Urinary bladder (tissue), 4 donors: ENCODE results near the gene GCNA. TPM values are rescaled to one million over a fixed set of nuclear protein-coding genes. Genes with fewer than 3 reads are reported as not detected.

Experiments used
- DNase-seq: peaks from one replicate; pipeline ENCODE4 v3.0.0-alpha.2; 2015; ENCODE audit errors: extremely low spot score
- H3K27ac ChIP-seq: one replicate; pipeline ENCODE4 v1.5.1; 2013; ENCODE audit warnings: low read depth, mild to moderate bottlenecking, moderate library complexity
- H3K36me3 ChIP-seq: one replicate; pipeline ENCODE4 v1.6.1; 2013; ENCODE audit warnings: mild to moderate bottlenecking, moderate library complexity; ENCODE audit not compliant: insufficient read depth
- H3K4me1 ChIP-seq: one replicate; pipeline ENCODE4 v1.6.1; 2013; ENCODE audit warnings: mild to moderate bottlenecking, moderate library complexity; ENCODE audit not compliant: insufficient read depth
- H3K4me3 ChIP-seq: one replicate; pipeline ENCODE4 v1.5.1; 2013; ENCODE audit warnings: low read depth, low read length
- whole genome bisulfite sequencing: extraction: QIAGEN DNeasy Blood & Tissue Kit; methylation state at CpG from one replicate; pipeline ENCODE4 v1.1.7; 2013; 5-methylcytosine and 5-hydroxymethylcytosine counted together
- polyA plus RNA-seq: library from polyadenylated mRNA; stranded (reverse); fragments of 200-250 nt; gene quantifications from one replicate; pipeline ENCODE4 v1.2.3, GENCODE V29; 2013
- total RNA-seq: library from RNA; depleted of rRNA; stranded (reverse); fragments of >200 nt; gene quantifications from one replicate; pipeline ENCODE4 v1.2.3, GENCODE V29; 2014
- donor health status: healthy with polysubstance abuse.
- donor health status: healthy.

GCNA gene
- total RNA-seq (3.0 TPM), polyA plus RNA-seq (0.82 TPM)

DNA sequence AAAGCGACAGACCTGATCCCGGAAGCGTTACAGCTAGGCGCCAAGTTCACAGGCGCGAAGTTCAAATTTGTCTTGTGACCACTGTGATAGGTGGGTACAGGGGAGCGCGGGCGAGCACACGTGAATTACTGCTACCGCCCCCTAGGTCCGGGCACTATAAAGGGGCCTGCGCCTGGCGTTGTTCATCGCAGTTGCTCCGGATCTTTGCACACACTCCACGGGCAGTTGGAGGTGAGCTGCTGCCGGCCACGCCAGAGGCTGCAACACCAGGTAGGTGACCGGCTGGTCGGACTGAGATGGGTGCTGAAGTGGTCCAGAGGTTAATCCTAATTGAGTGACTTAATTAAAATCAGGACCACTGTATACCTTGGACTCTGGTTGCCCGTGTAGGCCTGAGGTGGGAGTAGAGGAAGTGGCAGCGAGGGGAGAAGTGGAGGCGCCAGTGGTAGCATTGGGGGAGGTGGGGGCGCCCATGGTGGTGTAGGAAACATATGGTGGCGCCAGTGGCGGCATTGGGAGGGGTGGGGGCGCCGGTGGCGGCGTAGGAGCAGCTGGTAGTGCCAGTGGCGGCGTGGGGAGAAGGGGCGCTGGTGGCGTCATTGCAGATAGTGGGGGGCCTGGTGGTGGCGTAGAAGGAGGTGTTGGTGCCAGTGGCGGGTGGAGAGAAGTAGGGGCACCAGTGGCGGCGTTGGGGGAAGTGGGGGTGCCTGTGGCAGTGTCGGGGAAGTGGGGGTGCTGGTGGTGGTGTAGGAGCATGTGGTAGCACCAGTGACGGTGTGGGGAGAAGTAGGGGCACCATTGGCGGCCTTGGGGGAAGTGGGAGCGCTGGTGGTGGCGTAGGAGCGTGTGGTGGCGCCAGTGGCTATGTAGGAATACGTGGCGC lies at the start of gene GCNA:
TSS of gene GCNA (plus strand) at position 185 of the 883 bp plus-strand sequence. CDS start 2,385 bp downstream, outside the sequence.
- Histone ChIP-seq H3K36me3 (no peaks in the 10 kb centered on the region), H3K27ac (no peak within 1 kb of the TSS), H3K4me1 (no peaks in the 10 kb centered on the region), H3K4me3 (no peak within 1 kb of the TSS)
- no peak for DNase-seq
- 98% methylated on average over 45 of the region's 48 CpGs for WGBS

- Histone ChIP-seq H3K4me3 (peak overlapping the region; percentile 8), H3K36me3 (no peaks in the 10 kb centered on the region), H3K27ac (peak overlapping the region; percentile 82), H3K4me1 (no peaks in the 10 kb centered on the region)
- 2% methylated on average over 25 of the region's 25 CpGs for WGBS
- DNase-seq = no peak
These were observed 46.0 kb upstream of the GCNA start for GRCh38 chrX:71532078-71532752.

DNA sequence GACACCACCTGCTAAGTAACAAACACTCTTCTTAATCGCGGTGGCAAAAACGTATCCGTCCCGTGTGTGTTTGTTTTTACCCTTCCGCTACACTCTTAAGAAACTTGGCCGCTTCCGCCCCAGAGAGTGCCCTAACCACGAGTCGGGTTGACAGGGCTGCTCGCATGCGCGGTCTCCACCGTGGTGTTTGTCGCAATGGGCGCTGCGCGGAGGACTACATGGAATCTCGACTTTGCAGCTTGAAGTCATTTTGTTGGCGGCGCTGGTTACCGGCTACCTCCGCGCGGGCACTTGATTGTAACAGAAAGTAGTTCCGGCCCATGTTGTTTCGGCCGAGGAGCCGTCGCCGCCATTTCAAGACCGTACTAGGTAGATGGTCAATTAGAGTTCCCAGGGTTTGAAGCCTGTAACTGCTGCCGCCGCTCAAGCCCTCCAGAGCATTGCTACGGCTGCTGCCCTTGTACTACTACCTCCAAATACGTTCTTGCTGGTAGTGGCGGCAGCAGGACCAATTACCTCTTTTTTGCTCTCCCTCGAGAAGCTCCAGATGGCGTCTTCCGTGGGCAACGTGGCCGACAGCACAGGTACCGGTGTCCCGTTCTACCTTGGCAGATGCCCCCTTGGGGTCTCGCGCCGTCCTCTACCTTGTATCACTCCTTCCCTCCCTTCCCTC lies 45.3 kb upstream of the GCNA start, which contains the start of gene OGT:
TSS of gene OGT (plus strand) at position 352 of the 673 bp plus-strand sequence. CDS start at position 548, 196 bp downstream.
- H3K27ac ChIP-seq = peak within 1 kb of the TSS; percentile 82
- no peaks in the 10 kb centered on the region for H3K4me1 ChIP-seq

GRCh38 chrX:71533516-71533850 lies 44.8 kb upstream of the GCNA start:
- 0% methylated on average over 12 of the region's 12 CpGs for WGBS
- Histone ChIP-seq H3K4me3 (peak overlapping the region; percentile 80), H3K4me1 (no peaks in the 10 kb centered on the region), H3K36me3 (no peaks in the 10 kb centered on the region), H3K27ac (peak overlapping the region; percentile 79)
- DNase-seq = no peak

More for the DNA sequence above, 45.3 kb upstream of the GCNA start, which contains the start of gene OGT:
- WGBS = under 1% methylated on average over 47 of the region's 47 CpGs
- H3K36me3 ChIP-seq = no peaks in the 10 kb centered on the region
- H3K4me3 ChIP-seq = peak within 1 kb of the TSS; percentile 80
- DNase-seq = peak; percentile 91

- Histone ChIP-seq H3K27ac (peak overlapping the region; percentile 60), H3K36me3 (no peaks in the 10 kb centered on the region), H3K4me3 (peak overlapping the region; percentile 80), H3K4me1 (no peaks in the 10 kb centered on the region)
- under 1% methylated on average over 31 of the region's 31 CpGs for WGBS
- no peak for DNase-seq
These were observed 44.2 kb upstream of the GCNA start for GRCh38 chrX:71533851-71534561.

GRCh38 chrX:71534773-71535544 lies 43.3 kb upstream of the GCNA start:
- H3K4me1 ChIP-seq = no peaks in the 10 kb centered on the region
- no peaks in the 10 kb centered on the region for H3K36me3 ChIP-seq
- 2% methylated on average over 9 of the region's 9 CpGs for WGBS
- H3K27ac ChIP-seq = no peak overlapping the region
- DNase-seq = no peak
- peak overlapping the region; percentile 80 for H3K4me3 ChIP-seq

DNA sequence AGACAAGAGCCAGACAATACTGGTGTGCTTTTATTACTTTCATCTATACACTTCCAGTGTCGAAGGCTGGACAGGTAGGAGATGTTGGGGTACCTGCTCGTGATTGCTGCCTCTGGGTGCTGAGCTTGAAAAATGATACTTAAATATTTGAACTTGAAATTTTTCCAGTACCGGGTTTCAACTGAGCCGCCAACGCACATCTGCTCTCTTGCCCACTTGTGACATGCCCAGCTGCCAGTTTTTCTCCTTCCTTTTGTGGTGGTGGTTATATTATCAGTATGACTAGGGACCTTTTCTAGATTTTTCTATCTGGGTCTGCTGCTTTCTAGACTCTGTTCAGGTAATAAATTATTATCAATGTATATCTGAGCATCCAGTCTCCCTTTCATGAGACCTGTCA lies 42.0 kb upstream of the GCNA start:
- H3K36me3 ChIP-seq = no peaks in the 10 kb centered on the region
- 10% methylated on average over 5 of the region's 5 CpGs for WGBS
- H3K4me3 ChIP-seq = no peak overlapping the region
- no peak for DNase-seq
- no peaks in the 10 kb centered on the region for H3K4me1 ChIP-seq
- no peak overlapping the region for H3K27ac ChIP-seq

DNA sequence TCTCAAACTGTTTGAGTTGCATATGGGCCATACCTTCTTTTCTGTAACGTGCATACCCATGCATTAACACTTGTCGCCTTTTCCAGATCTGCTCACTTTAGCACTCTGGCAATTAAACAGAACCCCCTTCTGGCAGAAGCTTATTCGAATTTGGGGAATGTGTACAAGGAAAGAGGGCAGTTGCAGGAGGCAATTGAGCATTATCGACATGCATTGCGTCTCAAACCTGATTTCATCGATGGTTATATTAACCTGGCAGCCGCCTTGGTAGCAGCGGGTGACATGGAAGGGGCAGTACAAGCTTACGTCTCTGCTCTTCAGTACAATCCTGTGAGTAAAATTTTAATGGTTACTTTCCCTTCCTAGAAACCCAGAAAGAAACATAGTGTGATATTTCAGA lies 40.5 kb upstream of the GCNA start:
- WGBS = 79% methylated on average over 9 of the region's 9 CpGs
- no peak for DNase-seq
- Histone ChIP-seq H3K27ac (no peak overlapping the region), H3K4me3 (no peak overlapping the region), H3K4me1 (no peaks in the 10 kb centered on the region), H3K36me3 (no peaks in the 10 kb centered on the region)

- H3K36me3 ChIP-seq = no peaks in the 10 kb centered on the region
- no peaks in the 10 kb centered on the region for H3K4me1 ChIP-seq
- H3K4me3 ChIP-seq = no peak overlapping the region
- DNase-seq = no peak
- 67% methylated on average over 3 of the region's 3 CpGs for WGBS
- no peak overlapping the region for H3K27ac ChIP-seq
These were observed 37.4 kb upstream of the GCNA start for GRCh38 chrX:71540801-71541200.

GRCh38 chrX:71541210-71542022 lies 36.8 kb upstream of the GCNA start:
- no peaks in the 10 kb centered on the region for H3K36me3 ChIP-seq
- WGBS = 37% methylated on average over 8 of the region's 8 CpGs
- H3K4me3 ChIP-seq = no peak overlapping the region
- DNase-seq = no peak
- H3K27ac ChIP-seq = no peak overlapping the region
- H3K4me1 ChIP-seq = no peaks in the 10 kb centered on the region

DNA sequence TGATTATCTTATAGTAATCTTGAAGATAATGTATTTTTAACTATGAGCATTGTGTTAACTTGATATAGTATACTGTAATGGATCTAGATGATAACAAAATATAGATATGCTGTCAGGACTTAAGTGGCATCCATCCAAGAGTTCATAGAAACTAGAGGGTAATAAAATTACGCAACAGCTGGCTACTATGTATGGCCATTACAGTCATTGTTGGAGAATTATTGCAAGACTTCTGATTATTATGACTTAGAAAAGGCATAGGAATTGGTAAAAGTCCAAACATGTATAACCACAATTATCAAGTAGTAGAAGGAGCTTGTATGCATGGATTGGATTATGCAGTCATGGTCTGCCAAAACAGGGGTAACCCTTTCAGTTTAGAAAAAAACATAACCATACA lies 35.8 kb upstream of the GCNA start:
- H3K4me3 ChIP-seq = no peak overlapping the region
- H3K4me1 ChIP-seq = no peaks in the 10 kb centered on the region
- 43% methylated on average over 1 of the region's 1 CpG for WGBS
- H3K27ac ChIP-seq = no peak overlapping the region
- DNase-seq = no peak
- peaks cover 3% of the 10 kb centered on the region for H3K36me3 ChIP-seq

- H3K27ac ChIP-seq = no peak overlapping the region
- no peak for DNase-seq
- no peak overlapping the region for H3K4me3 ChIP-seq
- H3K4me1 ChIP-seq = no peaks in the 10 kb centered on the region
- peaks cover 3% of the 10 kb centered on the region for H3K36me3 ChIP-seq
- WGBS = 94% methylated on average over 2 of the region's 2 CpGs
These were observed 35.4 kb upstream of the GCNA start for GRCh38 chrX:71542825-71543224.
